GM23338 (cell line): ENCODE data around the gene STK39. TPM values are rescaled to one million over a fixed set of nuclear protein-coding genes. Genes with fewer than 3 reads are reported as not detected.

Experiments used
- ATAC-seq: fragments of 200-7000 bp; cut with Tn5 transposase; 3 replicates; pipeline ENCODE4 v1.9.1; 2020
- DNase-seq: peaks from one replicate; pipeline ENCODE4 v3.0.0-alpha.2; 2015; ENCODE audit warnings: low spot score
- H2AFZ ChIP-seq: fragments of 200-600 bp; sonication (generic); 2 replicates; pipeline ENCODE4 v1.8.0; 2016; ENCODE audit warnings: antibody characterized with exemption, mild to moderate bottlenecking, moderate library complexity
- H3F3A ChIP-seq: fragments of 200-600 bp; sonication (generic); replicated peaks from 2 replicates; pipeline ENCODE4 v1.8.0; 2017; ENCODE audit warnings: antibody characterized with exemption, mixed run types, low read depth
- H3K27ac ChIP-seq: fragments of 200-600 bp; sonication (generic); 2 replicates; pipeline ENCODE4 v1.6.1; 2016; ENCODE audit warnings: low read depth
- H3K27me3 ChIP-seq: fragments of 200-600 bp; sonication (generic); 2 replicates; pipeline ENCODE4 v1.8.0; 2016; ENCODE audit warnings: mild to moderate bottlenecking, mixed run types, moderate library complexity; ENCODE audit not compliant: insufficient read depth
- H3K36me3 ChIP-seq: fragments of 200-600 bp; sonication (generic); 2 replicates; pipeline ENCODE4 v1.8.0; 2016; ENCODE audit warnings: mild to moderate bottlenecking; ENCODE audit not compliant: insufficient read depth
- H3K4me1 ChIP-seq: fragments of 200-600 bp; sonication (generic); 2 replicates; pipeline ENCODE4 v1.8.0; 2016; ENCODE audit warnings: mild to moderate bottlenecking, moderate library complexity; ENCODE audit not compliant: insufficient read depth
- H3K4me2 ChIP-seq: fragments of 200-600 bp; sonication (generic); 2 replicates; pipeline ENCODE4 v1.7.1; 2017; ENCODE audit warnings: mixed run types
- H3K4me3 ChIP-seq: fragments of 200-600 bp; sonication (generic); 2 replicates; pipeline ENCODE4 v1.6.1; 2016; ENCODE audit warnings: mixed run types
- H3K79me2 ChIP-seq: fragments of 200-600 bp; sonication (generic); replicated peaks from 2 replicates; pipeline ENCODE4 v1.8.0; 2017; ENCODE audit warnings: mild to moderate bottlenecking; ENCODE audit not compliant: insufficient read depth
- H3K9me2 ChIP-seq: fragments of 200-600 bp; sonication (generic); 2 replicates; pipeline ENCODE4 v1.8.0; 2017; ENCODE audit not compliant: insufficient read depth
- H4K20me1 ChIP-seq: fragments of 200-600 bp; sonication (generic); replicated peaks from 2 replicates; pipeline ENCODE4 v1.8.0; 2017; ENCODE audit warnings: mild to moderate bottlenecking; ENCODE audit not compliant: insufficient read depth
- H3K27ac Mint-ChIP-seq: 2 replicates; pipeline ENCODE4 v1.8.0; 2020; ENCODE audit warnings: inconsistent platforms, mild to moderate bottlenecking, moderate library complexity, mixed read lengths
- H3K27me3 Mint-ChIP-seq: 3 replicates; pipeline ENCODE4 v1.8.0; 2022; ENCODE audit warnings: low read depth, mild to moderate bottlenecking, moderate library complexity, mixed read lengths, inconsistent platforms; ENCODE audit not compliant: insufficient read depth, poor library complexity
- H3K36me3 Mint-ChIP-seq: 3 replicates; pipeline ENCODE4 v1.8.0; 2021; ENCODE audit warnings: low read depth, mild to moderate bottlenecking, inconsistent platforms, moderate library complexity, mixed read lengths
- H3K4me1 Mint-ChIP-seq: 3 replicates; pipeline ENCODE4 v1.8.0; 2020; ENCODE audit warnings: mild to moderate bottlenecking, inconsistent platforms, mixed read lengths
- H3K4me3 Mint-ChIP-seq: 3 replicates; pipeline ENCODE4 v1.8.0; 2021; ENCODE audit warnings: moderate library complexity, mild to moderate bottlenecking, inconsistent platforms, mixed read lengths
- H3K9me3 Mint-ChIP-seq: 3 replicates; pipeline ENCODE4 v1.8.0; 2020; ENCODE audit warnings: moderate library complexity, mild to moderate bottlenecking, inconsistent platforms, mixed read lengths
- CREB1 ChIP-seq: fragments of 250-450 bp; sonication (Bioruptor Pico); IDR thresholded peaks from 2 replicates; pipeline ENCODE4 v1.5.0; 2020; ENCODE audit warnings: low read depth, mild to moderate bottlenecking, moderate library complexity
- CTCF ChIP-seq, 2 experiments: fragments of 200-600 bp in 1 of 2; sonication (generic) in 1 of 2; conservative IDR thresholded peaks; 2 replicates each; pipeline versions ENCODE4 v1.5.1 to v1.6.1; 2016 to 2017; ENCODE audit warnings: antibody characterized with exemption in 2 of 2, low read depth in 2 of 2, mild to moderate bottlenecking in 2 of 2, moderate library complexity in 1 of 2
- ETS1 ChIP-seq: IDR thresholded peaks from 2 replicates; pipeline ENCODE4 v1.6.1; 2016; ENCODE audit warnings: antibody characterized with exemption
- EZH2 ChIP-seq: fragments of 200-600 bp; sonication (generic); IDR thresholded peaks from one replicate; pipeline ENCODE4 v1.8.0; 2017; ENCODE audit warnings: antibody characterized with exemption, mild to moderate bottlenecking, low read depth; ENCODE audit not compliant: unreplicated experiment
- EZH2phosphoT487 ChIP-seq: fragments of 200-600 bp; sonication (generic); IDR thresholded peaks from one replicate; pipeline ENCODE4 v1.8.1; 2018; ENCODE audit warnings: antibody characterized with exemption; ENCODE audit not compliant: unreplicated experiment
- JUNB ChIP-seq: IDR thresholded peaks from one replicate; pipeline ENCODE4 v1.6.1; 2016; ENCODE audit warnings: antibody characterized with exemption; ENCODE audit not compliant: unreplicated experiment
- NANOG ChIP-seq: IDR thresholded peaks from 2 replicates; pipeline ENCODE4 v1.6.1; 2016; ENCODE audit warnings: antibody characterized with exemption, borderline replicate concordance
- POLR2AphosphoS5 ChIP-seq: IDR thresholded peaks from 2 replicates; pipeline ENCODE4 v1.6.1; 2016; ENCODE audit warnings: antibody characterized with exemption, low read depth
- REST ChIP-seq: IDR thresholded peaks from one replicate; pipeline ENCODE4 v1.6.1; 2018; ENCODE audit warnings: antibody characterized with exemption; ENCODE audit not compliant: unreplicated experiment
- STAT1 ChIP-seq: IDR thresholded peaks from one replicate; pipeline ENCODE4 v1.6.1; 2016; ENCODE audit warnings: antibody characterized with exemption; ENCODE audit not compliant: unreplicated experiment
- ZNF114 ChIP-seq: fragments of 250-450 bp; sonication (Bioruptor Pico); IDR thresholded peaks from 2 replicates; pipeline ENCODE4 v1.5.0; 2020; ENCODE audit warnings: mild to moderate bottlenecking, moderate library complexity
- ZNF331 ChIP-seq: fragments of 250-450 bp; sonication (Bioruptor Pico); IDR thresholded peaks from 2 replicates; pipeline ENCODE4 v1.5.0; 2020; ENCODE audit warnings: low read depth, mild to moderate bottlenecking, moderate library complexity
- ZNF462 ChIP-seq: fragments of 250-450 bp; sonication (Bioruptor Pico); IDR thresholded peaks from 2 replicates; pipeline ENCODE4 v1.5.0; 2020; ENCODE audit warnings: mild to moderate bottlenecking, moderate library complexity
- polyA plus RNA-seq: library from polyadenylated mRNA; unstranded; fragments of >200 nt; fragmentation: Nextera tagmentation; extraction: Ambion mirVana; gene quantifications from 2 replicates; pipeline ENCODE4 v1.2.1, GENCODE V29; 2016
- total RNA-seq: library from RNA; depleted of rRNA; stranded (reverse); fragments of >200 nt; shearing (Covaris generic); gene quantifications from 2 replicates; pipeline ENCODE4 v1.2.3, GENCODE V29; 2014

STK39 gene
- total and polyA plus RNA-seq, 2 experiments from 2014 or later, result 9.5 to 16.9 TPM

GRCh38 chr2:168076731-168077130 lies 170.7 kb downstream of the STK39 start (continued):
- TF ChIP-seq EZH2 (no peak), CREB1 (CRISPR knock-in tag) (no peak), ZNF114 (no peak), JUNB (no peak)

- no peak overlapping the region for H3K27ac ChIP-seq
- no peaks in the 10 kb centered on the region for H3F3A ChIP-seq
- Mint-ChIP-seq H3K4me1 (peaks cover 3% of the 10 kb centered on the region; the same call in 1 of the 3 replicates), H3K27ac (no peak overlapping the region), H3K9me3 (no peaks in the 10 kb centered on the region; the same call in 2 of the 3 replicates), H3K27me3 (peaks cover 2% of the 10 kb centered on the region), H3K4me3 (no peak overlapping the region), H3K36me3 (peaks cover 5% of the 10 kb centered on the region; the same call in 2 of the 3 replicates)
- H4K20me1 ChIP-seq, result no peaks in the 10 kb centered on the region
- no peaks in the 10 kb centered on the region for H3K27me3 ChIP-seq
- no peaks in the 10 kb centered on the region for H3K36me3 ChIP-seq
- DNase-seq (no peak), ATAC-seq (no peak)
- H3K4me3 ChIP-seq, result no peak overlapping the region
- H3K79me2 ChIP-seq, result no peaks in the 10 kb centered on the region
- no peak for TF ChIP-seq STAT1
- no peak for TF ChIP-seq NANOG
- TF ChIP-seq EZH2, result no peak
- TF ChIP-seq CREB1 (CRISPR knock-in tag), result no peak
- no peak for TF ChIP-seq ETS1
- TF ChIP-seq POLR2AphosphoS5, result no peak
- no peak for TF ChIP-seq ZNF331 (CRISPR knock-in tag)
- no peak for TF ChIP-seq ZNF462 (CRISPR knock-in tag)
- TF ChIP-seq ZNF114, result no peak
- no peak for TF ChIP-seq REST
- TF ChIP-seq CTCF (conservative IDR thresholded peaks at IDR 0.05; ENCODE audit: low read depth in 2 of 2), result no peak
- TF ChIP-seq JUNB, result no peak
- TF ChIP-seq EZH2phosphoT487, result no peak
- no peak overlapping the region for H2AFZ ChIP-seq
- H3K9me2 ChIP-seq, result no peaks in the 10 kb centered on the region
- H3K4me2 ChIP-seq, result no peak overlapping the region
- H3K4me1 ChIP-seq, result no peaks in the 10 kb centered on the region
Measured at GRCh38 chr2:168075446-168075845, 171.9 kb downstream of the STK39 start.
